IMR-90 (cell line): ENCODE measurements around the gene HIPK3. TPM values are rescaled to one million over a fixed set of nuclear protein-coding genes. Genes with fewer than 3 reads are reported as not detected.
A peak's percentile ranks its signal among the peaks of the same experiment; 100 is the strongest.

Source experiments
- ATAC-seq: fragments of 200-7000 bp; cut with Tn5 transposase; 2 replicates; pipeline ENCODE4 v1.9.1; 2020; ENCODE audit warnings: low read depth, mild to moderate bottlenecking, moderate library complexity
- BruUV-seq: library from RNA; stranded (reverse); fragments of 400-500 nt; replicated peaks from 2 replicates; lab custom pipeline; 2021; lab: Mats Ljungman, UMichigan
- CTCF ChIA-PET: fragments of 300-600 bp; formaldehyde crosslinking; extraction: SDS; loops from one replicate; lab custom pipeline; 2021; ENCODE audit warnings: antibody characterized with exemption; lab: Yijun Ruan, JAX
- POLR2A ChIA-PET: fragments of 300-600 bp; sonication (Branson Sonifier 250); formaldehyde crosslinking; loops from one replicate; lab custom pipeline; 2022; ENCODE audit warnings: antibody characterized with exemption; ENCODE audit not compliant: unreplicated experiment; lab: Charles Lee
- DNase-seq: peaks from one replicate; pipeline ENCODE4 v3.0.0; 2013
- H2AFZ ChIP-seq: replicated peaks from 2 replicates; pipeline ENCODE3; 2013; ENCODE audit warnings: low read length, mild to moderate bottlenecking; ENCODE audit not compliant: poor library complexity
- H2AK5ac ChIP-seq: 2 replicates; pipeline ENCODE4 v1.6.1; 2013; ENCODE audit warnings: low read depth, low read length, inconsistent platforms
- H2AK9ac ChIP-seq: replicated peaks from 2 replicates; pipeline ENCODE3; 2013; ENCODE audit warnings: mild to moderate bottlenecking, low read depth, low read length, moderate library complexity; ENCODE audit not compliant: poor library complexity
- H2BK120ac ChIP-seq: 2 replicates; pipeline ENCODE4 v1.6.1; 2013; ENCODE audit warnings: low read depth, low read length, inconsistent platforms
- H2BK15ac ChIP-seq: 3 replicates; pipeline ENCODE4 v1.6.1; 2013; ENCODE audit warnings: low read depth, low read length, inconsistent platforms
- H2BK20ac ChIP-seq: 2 replicates; pipeline ENCODE4 v1.6.1; 2013; ENCODE audit warnings: low read depth, mild to moderate bottlenecking, inconsistent platforms, low read length, moderate library complexity
- H2BK5ac ChIP-seq: 2 replicates; pipeline ENCODE4 v1.6.1; 2013; ENCODE audit warnings: mild to moderate bottlenecking, low read depth, low read length, inconsistent platforms; ENCODE audit not compliant: poor library complexity, severe bottlenecking
- H3K14ac ChIP-seq: replicated peaks from 2 replicates; pipeline ENCODE4 v1.6.1; 2013; ENCODE audit warnings: low read depth, low read length, inconsistent platforms
- H3K18ac ChIP-seq: 2 replicates; pipeline ENCODE4 v1.6.1; 2013; ENCODE audit warnings: low read depth, low read length, control low read depth
- H3K23ac ChIP-seq: 2 replicates; pipeline ENCODE4 v1.6.1; 2013; ENCODE audit warnings: low read depth, low read length, inconsistent platforms
- H3K27ac ChIP-seq: 2 replicates; pipeline ENCODE4 v1.5.1; 2013; ENCODE audit warnings: mild to moderate bottlenecking, control low read depth, low read length; ENCODE audit not compliant: insufficient read depth
- H3K27me3 ChIP-seq: 2 replicates; pipeline ENCODE4 v1.6.1; 2013; ENCODE audit warnings: low read length; ENCODE audit not compliant: control insufficient read depth, insufficient read depth
- H3K36me3 ChIP-seq: 2 replicates; pipeline ENCODE4 v1.6.1; 2013; ENCODE audit warnings: low read length, mixed read lengths; ENCODE audit not compliant: control insufficient read depth, insufficient read depth
- H3K4ac ChIP-seq: 2 replicates; pipeline ENCODE4 v1.6.1; 2013; ENCODE audit warnings: low read depth, low read length, inconsistent platforms
- H3K4me1 ChIP-seq: 2 replicates; pipeline ENCODE4 v1.6.1; 2013; ENCODE audit warnings: low read length, mixed read lengths; ENCODE audit not compliant: control insufficient read depth, insufficient read depth
- H3K4me2 ChIP-seq: 2 replicates; pipeline ENCODE4 v1.6.1; 2013; ENCODE audit warnings: low read depth, mild to moderate bottlenecking, control low read depth, low read length, moderate library complexity
- H3K4me3 ChIP-seq: 2 replicates; pipeline ENCODE4 v1.5.1; 2013; ENCODE audit warnings: low read depth, mild to moderate bottlenecking, control low read depth, low read length, moderate library complexity; ENCODE audit not compliant: insufficient read depth
- H3K56ac ChIP-seq: 2 replicates; pipeline ENCODE4 v1.6.1; 2013; ENCODE audit warnings: low read length, inconsistent platforms; ENCODE audit not compliant: insufficient read depth; ENCODE audit errors: extremely low read depth
- H3K79me1 ChIP-seq, 2 experiments: 2 replicates each; pipeline ENCODE4 v1.6.1; 2013; ENCODE audit warnings: low read length in 2 of 2, inconsistent platforms in 1 of 2, low read depth in 1 of 2
- H3K9ac ChIP-seq: 2 replicates; pipeline ENCODE4 v1.6.1; 2013; ENCODE audit warnings: low read depth, low read length, control low read depth
- H3K9me1 ChIP-seq: 2 replicates; pipeline ENCODE4 v1.6.1; 2013; ENCODE audit warnings: low read length, inconsistent platforms; ENCODE audit not compliant: insufficient read depth
- H3K9me3 ChIP-seq: 2 replicates; pipeline ENCODE4 v1.6.1; 2013; ENCODE audit warnings: low read length; ENCODE audit not compliant: control insufficient read depth, insufficient read depth
- H4K20me1 ChIP-seq: 2 replicates; pipeline ENCODE4 v1.6.1; 2013; ENCODE audit warnings: low read length, inconsistent platforms; ENCODE audit not compliant: insufficient read depth
- H4K5ac ChIP-seq: 2 replicates; pipeline ENCODE4 v1.6.1; 2013; ENCODE audit warnings: mild to moderate bottlenecking, low read depth, low read length, control low read depth
- H4K8ac ChIP-seq, 2 experiments: 2 replicates each; pipeline ENCODE4 v1.6.1; 2013; ENCODE audit warnings: low read depth in 2 of 2, low read length in 2 of 2, control low read depth in 1 of 2, inconsistent platforms in 1 of 2
- H4K91ac ChIP-seq: 2 replicates; pipeline ENCODE4 v1.6.1; 2013; ENCODE audit warnings: low read depth, low read length, inconsistent platforms; ENCODE audit not compliant: insufficient read depth
- CEBPB ChIP-seq: IDR thresholded peaks from 2 replicates; pipeline ENCODE4 v1.6.1; 2012; ENCODE audit warnings: low read depth, low read length, improper control_type of control experiment
- MAZ ChIP-seq: IDR thresholded peaks from 2 replicates; pipeline ENCODE4 v1.6.1; 2012; ENCODE audit warnings: low read depth, mild to moderate bottlenecking, low read length, improper control_type of control experiment, moderate library complexity, borderline replicate concordance
- MXI1 ChIP-seq: IDR thresholded peaks from 2 replicates; pipeline ENCODE4 v1.6.1; 2012; ENCODE audit warnings: low read depth, mild to moderate bottlenecking, low read length, moderate library complexity, borderline replicate concordance
- POLR2A ChIP-seq: IDR thresholded peaks from 2 replicates; pipeline ENCODE4 v1.6.1; 2012; ENCODE audit warnings: mild to moderate bottlenecking, low read depth, low read length
- RAD21 ChIP-seq: IDR thresholded peaks from 2 replicates; pipeline ENCODE4 v1.6.1; 2012; ENCODE audit warnings: low read length, improper control_type of control experiment
- RFX5 ChIP-seq: IDR thresholded peaks from 2 replicates; pipeline ENCODE4 v1.8.0; 2012; ENCODE audit warnings: low read depth, mild to moderate bottlenecking, low read length, moderate library complexity
- SMC3 ChIP-seq: fragments of 150-350 bp; IDR thresholded peaks from 2 replicates; pipeline ENCODE4 v1.6.1; 2016; ENCODE audit warnings: low read depth, mild to moderate bottlenecking, antibody characterized with exemption, low read length, moderate library complexity
- WGBS, 2 experiments: methylation state at CpG; one replicate each; pipeline versions ENCODE4 v1.1.5 to v1.1.7; 2013; ENCODE audit warnings: missing lambda C conversion rate in 2 of 2; ENCODE audit not compliant: insufficient read length in 1 of 2; ENCODE audit errors: extremely low coverage in 2 of 2; 5-methylcytosine and 5-hydroxymethylcytosine counted together
- dilution Hi-C: fragments of 300-500 bp; cut with HindIII; formaldehyde crosslinking; loops from one replicate; pipeline ENCODE4 v1.14.3; 2018; ENCODE audit warnings: low sequenced_read_pairs; ENCODE audit not compliant: unreplicated experiment
- in situ Hi-C: fragments of 300-500 bp; cut with MboI; formaldehyde crosslinking; loops from 3 replicates; pipeline ENCODE4 v1.14.3; 2019; ENCODE audit warnings: low sequenced_read_pairs, inconsistent platforms, mixed read lengths
- intact Hi-C: fragments of 100-400 bp; cut with micrococcal nuclease; formaldehyde crosslinking; loops from 2 replicates; pipeline ENCODE4 v1.10.0; 2022
- polyA plus RNA-seq, 3 experiments: library from polyadenylated mRNA; depleted of rRNA; stranded (reverse); fragments of >200 nt; gene quantifications; 2 replicates each; pipeline ENCODE4 v1.2.3, GENCODE V29; 2012; ENCODE audit warnings: low replicate concordance in 1 of 3
- total RNA-seq: library from RNA; depleted of rRNA; stranded (reverse); fragments of >200 nt; gene quantifications from 2 replicates; pipeline ENCODE4 v1.2.3, GENCODE V29; 2012

The HIPK3 gene
- total and polyA plus RNA-seq, 2 of the 4 experiments (the other 2 are of a cell fraction), result 8.3 to 103 TPM

DNA sequence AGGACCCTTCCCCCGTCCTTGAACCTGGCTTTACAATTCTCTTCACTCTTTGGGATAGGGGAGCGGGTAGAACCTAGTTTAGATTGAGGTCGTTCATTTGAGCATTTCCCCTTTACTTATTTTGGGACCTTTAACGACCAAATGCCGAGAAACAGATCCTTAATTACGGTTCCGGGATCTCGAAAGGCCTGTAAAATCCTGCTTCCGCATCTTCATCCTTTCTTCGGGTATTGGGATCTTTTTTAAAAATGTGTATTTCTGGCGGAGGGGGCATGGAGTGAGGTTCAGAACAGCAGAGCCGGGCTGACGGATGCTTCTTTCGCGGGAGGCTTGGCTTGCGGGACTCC lies 395 bp upstream of the HIPK3 start:
- Histone ChIP-seq H2AK9ac (peak overlapping the region; percentile 83), H3K4me3 (peak overlapping the region; percentile 96), H4K8ac (peak overlapping the region; percentile 78 to 86), H3K23ac (peak overlapping the region; percentile 67), H2AK5ac (0 out of 2 replicates have a peak overlapping the region, but pooled peaks have one; percentile 31), H3K4me2 (peak overlapping the region; percentile 87), H2BK15ac (peak overlapping the region; percentile 11; the same call in 1 of the 3 replicates), H3K27ac (peak overlapping the region; percentile 92), H2BK120ac (peak overlapping the region; percentile 80), H3K56ac (peak overlapping the region; percentile 96), H3K79me1 (peaks cover 0 to 27% of the 10 kb centered on the region in 2 experiments; a peak in 2 of 4 replicates), H3K4ac (peak overlapping the region; percentile 92), H3K9ac (peak overlapping the region; percentile 93), H2BK20ac (peak overlapping the region; percentile 10), H3K9me3 (no peaks in the 10 kb centered on the region), H3K9me1 (no peaks in the 10 kb centered on the region), H4K5ac (peak overlapping the region; percentile 96), H3K14ac (peak overlapping the region; percentile 80), H4K91ac (peak overlapping the region; percentile 63), H3K36me3 (no peaks in the 10 kb centered on the region), H4K20me1 (peaks cover 39% of the 10 kb centered on the region), H3K4me1 (peaks cover 2% of the 10 kb centered on the region), H2AFZ (peak overlapping the region; percentile 94), H3K18ac (peak overlapping the region; percentile 97), H2BK5ac (peak overlapping the region; percentile 86), H3K27me3 (no peaks in the 10 kb centered on the region)
- WGBS, 2 experiments, result 0% methylated on average over 5 of the region's 16 CpGs; no CpG with 5 or more reads in 1 of the 2 experiments
- CTCF ChIA-PET, result interaction anchor here (1.5 kb wide), 1 partner anchor 91 kb away, joined by 4 read pairs; no protein-coding TSS in a partner anchor
- ATAC-seq (no peak), DNase-seq (no peak)
- POLR2A ChIA-PET, result no interaction called here
- dilution Hi-C loops (no loop called here), intact Hi-C loops (no loop called here), in situ Hi-C loops (loop anchor here (5.0 kb wide), 2 partner anchors 71 to 79 kb away; no protein-coding TSS in a partner anchor)
- no TSS peak for BruUV-seq
- TF ChIP-seq CEBPB (no peak), RAD21 (no peak), SMC3 (no peak), POLR2A (no peak), RFX5 (no peak), MXI1 (no peak), MAZ (no peak)
